Prostate gland (tissue), 2 donors: ENCODE results near the gene DOK4. TPM values are rescaled to one million over a fixed set of nuclear protein-coding genes. Genes with fewer than 3 reads are reported as not detected.

Experiments used
- DNase-seq: peaks from one replicate; pipeline ENCODE4 v3.0.0-alpha.2; 2019; ENCODE audit warnings: low spot score
- H3K27ac ChIP-seq, 2 donors: fragments of 200-600 bp; sonication (generic); 2 replicates each; pipeline ENCODE4 v1.5.1; 2017 to 2019
- H3K27me3 ChIP-seq: fragments of 200-600 bp; sonication (generic); replicated peaks from 2 replicates; pipeline ENCODE4 v1.5.1; 2019; ENCODE audit not compliant: insufficient read depth
- H3K36me3 ChIP-seq, 2 donors: fragments of 200-600 bp; sonication (generic); 1 replicate in 1 of 2; 2 replicates in 1 of 2; pipeline versions ENCODE4 v1.5.1 to v1.8.1; 2017 to 2019
- H3K4me1 ChIP-seq: fragments of 200-600 bp; sonication (generic); replicated peaks from 2 replicates; pipeline ENCODE4 v1.5.1; 2019
- H3K4me3 ChIP-seq, 2 donors: fragments of 200-600 bp; sonication (generic); 2 replicates each; pipeline ENCODE4 v1.5.1; 2017 to 2019
- H3K9me3 ChIP-seq: fragments of 200-600 bp; sonication (generic); 2 replicates; pipeline ENCODE4 v1.5.1; 2017
- POLR2A ChIP-seq: fragments of 450-650 bp; IDR thresholded peaks from one replicate; pipeline ENCODE4 v1.6.1; 2016; ENCODE audit warnings: antibody characterized with exemption, mild to moderate bottlenecking
- POLR2AphosphoS5 ChIP-seq: sonication (generic); formaldehyde crosslinking; IDR thresholded peaks from one replicate; pipeline ENCODE4 v1.6.1; 2017; ENCODE audit warnings: antibody characterized with exemption
- WGBS: methylation state at CpG from one replicate; pipeline ENCODE4 v1.1.5; 2018; 5-methylcytosine and 5-hydroxymethylcytosine counted together
- intact Hi-C: fragments of 100-400 bp; cut with DNase I; formaldehyde crosslinking; loops from one replicate; pipeline ENCODE4 v1.14.2; 2022
- total RNA-seq, 2 donors: library from RNA; depleted of rRNA; stranded (reverse); fragments of >200 nt; gene quantifications; one replicate each; pipeline ENCODE4 v1.1.0, GENCODE V29; 2016
- TF ChIP-seq, protein P1 (sequence below), 4 experiments: fragments of 200-600 bp in 2 of 4; fragments of 450-650 bp in 2 of 4; sonication (generic) in 2 of 4; IDR thresholded peaks; 1 replicate in 3 of 4; 2 replicates in 1 of 4; pipeline ENCODE4 v1.5.1; 2016 to 2019; ENCODE audit warnings: antibody characterized with exemption in 4 of 4, mild to moderate bottlenecking in 2 of 4, moderate library complexity in 2 of 4

The DOK4 gene
- total RNA-seq, 2 donors from 2014 or later: 26.3 to 55.4 TPM

- intact Hi-C loops: no loop called here
Measured at GRCh38 chr16:57485091-57485915, 990 bp downstream of the DOK4 start.

GRCh38 chr16:57484515-57485005 is 1.7 kb downstream of the DOK4 start:
- WGBS: 81% methylated on average over 8 of the region's 8 CpGs
- Histone ChIP-seq H3K27me3 (no peaks in the 10 kb centered on the region), H3K4me1 (peaks cover 5% of the 10 kb centered on the region), H3K4me3 (no peak overlapping the region), H3K27ac (no peak overlapping the region), H3K36me3 (no peaks in the 10 kb centered on the region), H3K9me3 (no peaks in the 10 kb centered on the region)
- TF ChIP-seq, protein P1, sequence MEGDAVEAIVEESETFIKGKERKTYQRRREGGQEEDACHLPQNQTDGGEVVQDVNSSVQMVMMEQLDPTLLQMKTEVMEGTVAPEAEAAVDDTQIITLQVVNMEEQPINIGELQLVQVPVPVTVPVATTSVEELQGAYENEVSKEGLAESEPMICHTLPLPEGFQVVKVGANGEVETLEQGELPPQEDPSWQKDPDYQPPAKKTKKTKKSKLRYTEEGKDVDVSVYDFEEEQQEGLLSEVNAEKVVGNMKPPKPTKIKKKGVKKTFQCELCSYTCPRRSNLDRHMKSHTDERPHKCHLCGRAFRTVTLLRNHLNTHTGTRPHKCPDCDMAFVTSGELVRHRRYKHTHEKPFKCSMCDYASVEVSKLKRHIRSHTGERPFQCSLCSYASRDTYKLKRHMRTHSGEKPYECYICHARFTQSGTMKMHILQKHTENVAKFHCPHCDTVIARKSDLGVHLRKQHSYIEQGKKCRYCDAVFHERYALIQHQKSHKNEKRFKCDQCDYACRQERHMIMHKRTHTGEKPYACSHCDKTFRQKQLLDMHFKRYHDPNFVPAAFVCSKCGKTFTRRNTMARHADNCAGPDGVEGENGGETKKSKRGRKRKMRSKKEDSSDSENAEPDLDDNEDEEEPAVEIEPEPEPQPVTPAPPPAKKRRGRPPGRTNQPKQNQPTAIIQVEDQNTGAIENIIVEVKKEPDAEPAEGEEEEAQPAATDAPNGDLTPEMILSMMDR (IDR thresholded peaks at IDR 0.05): no peak
- TF ChIP-seq POLR2A: no peak
- TF ChIP-seq POLR2AphosphoS5: no peak
- intact Hi-C loops: no loop called here
- DNase-seq: no peak

More at GRCh38 chr16:57485091-57485915, 990 bp downstream of the DOK4 start:
- no peaks in the 10 kb centered on the region for H3K27me3 ChIP-seq
- DNase-seq: no peak
- WGBS: 60% methylated on average over 14 of the region's 14 CpGs
- H3K9me3 ChIP-seq: no peaks in the 10 kb centered on the region
- peaks cover 5% of the 10 kb centered on the region for H3K4me1 ChIP-seq
- H3K36me3 ChIP-seq: no peaks in the 10 kb centered on the region
- TF ChIP-seq POLR2A: no peak
- TF ChIP-seq, protein P1 (IDR thresholded peaks at IDR 0.05): no peak
- TF ChIP-seq POLR2AphosphoS5: no peak
- peak overlapping the region; percentile 67 to 68 for H3K4me3 ChIP-seq
- H3K27ac ChIP-seq: peak overlapping the region; percentile 68 to 71

GRCh38 chr16:57483725-57484514 is 2.4 kb downstream of the DOK4 start:
- H3K4me3 ChIP-seq: no peak overlapping the region
- 29% methylated on average over 19 of the region's 19 CpGs for WGBS
- H3K9me3 ChIP-seq: no peaks in the 10 kb centered on the region
- DNase-seq: peak; percentile 43
- TF ChIP-seq POLR2AphosphoS5 (peak; percentile 19), POLR2A (no peak)
- no peaks in the 10 kb centered on the region for H3K27me3 ChIP-seq
- H3K4me1 ChIP-seq: peaks cover 5% of the 10 kb centered on the region
- no peaks in the 10 kb centered on the region for H3K36me3 ChIP-seq
- intact Hi-C loops: no loop called here
- H3K27ac ChIP-seq: no peak overlapping the region

DNA sequence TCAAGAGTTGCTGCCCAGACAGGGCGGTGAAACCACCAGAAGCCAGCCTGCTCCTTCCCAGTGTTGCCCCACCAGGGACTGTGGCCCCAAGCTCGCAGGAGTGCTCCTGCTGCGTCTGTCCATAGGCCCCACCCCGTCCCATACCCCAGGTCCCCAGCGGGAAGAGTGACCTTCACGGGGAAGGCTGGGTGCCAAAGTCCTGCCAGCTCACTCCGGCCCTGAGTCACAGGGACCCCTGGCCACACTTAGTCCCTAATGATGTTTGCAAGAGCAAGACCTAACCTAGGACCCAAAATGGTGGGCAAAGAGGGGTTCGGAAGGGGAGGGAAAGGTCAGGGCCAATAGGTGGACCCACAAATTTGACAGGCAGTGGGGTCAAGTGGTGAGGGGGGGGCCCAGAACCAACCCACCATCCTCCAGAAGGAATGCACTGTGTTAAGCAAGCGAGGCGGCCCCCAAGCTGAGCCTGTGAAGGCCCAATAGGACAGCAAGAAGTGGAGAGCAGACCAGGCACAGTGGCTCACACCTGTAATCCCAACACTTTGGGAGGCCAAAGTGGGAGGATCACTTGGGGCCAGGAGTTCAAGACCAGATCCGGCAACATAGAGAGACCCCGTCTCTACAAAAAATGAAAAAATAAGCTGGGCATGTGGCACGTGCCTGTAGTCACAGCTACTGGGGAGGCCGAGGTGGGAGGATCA is 3.3 kb downstream of the DOK4 start:
- Histone ChIP-seq H3K27ac (no peak overlapping the region), H3K4me1 (peaks cover 5% of the 10 kb centered on the region), H3K27me3 (no peaks in the 10 kb centered on the region), H3K4me3 (no peak overlapping the region), H3K9me3 (no peaks in the 10 kb centered on the region), H3K36me3 (no peaks in the 10 kb centered on the region)
- DNase-seq: no peak
- whole genome bisulfite sequencing: 75% methylated on average over 14 of the region's 14 CpGs
- intact Hi-C loops: no loop called here
- TF ChIP-seq POLR2A: no peak
- TF ChIP-seq, protein P1 (IDR thresholded peaks at IDR 0.05): no peak
- TF ChIP-seq POLR2AphosphoS5: no peak

GRCh38 chr16:57481421-57481820 is 4.9 kb downstream of the DOK4 start:
- 85% methylated on average over 4 of the region's 4 CpGs for WGBS
- no peak overlapping the region for H3K4me3 ChIP-seq
- no peak for DNase-seq
- peaks cover 5% of the 10 kb centered on the region for H3K4me1 ChIP-seq
- no peaks in the 10 kb centered on the region for H3K36me3 ChIP-seq
- no peak overlapping the region for H3K27ac ChIP-seq
- intact Hi-C loops: no loop called here
- no peaks in the 10 kb centered on the region for H3K27me3 ChIP-seq
- TF ChIP-seq POLR2A: no peak
- TF ChIP-seq, protein P1 (IDR thresholded peaks at IDR 0.05): no peak
- TF ChIP-seq POLR2AphosphoS5: no peak
- H3K9me3 ChIP-seq: no peaks in the 10 kb centered on the region
